HG02588 (cell line): Measurements from ENCODE around the gene FSHB.
A peak's percentile ranks its signal among the peaks of the same experiment; 100 is the strongest.
"Not testable (repeated sequence)": the region's sequence is repeated elsewhere in the genome, so short reads cannot be mapped to it uniquely, and the experiment has no call there.

Source experiments
- ATAC-seq: cut with Tn5 transposase; IDR thresholded peaks from one replicate; pipeline ENCODE4 v1.9.1; 2021; ENCODE audit warnings: mild to moderate bottlenecking, moderate library complexity; ENCODE audit not compliant: unreplicated experiment

The FSHB gene

GRCh38 chr11:30261821-30262220, 31.0 kb downstream of the FSHB start:
- ATAC-seq = no peak

DNA sequence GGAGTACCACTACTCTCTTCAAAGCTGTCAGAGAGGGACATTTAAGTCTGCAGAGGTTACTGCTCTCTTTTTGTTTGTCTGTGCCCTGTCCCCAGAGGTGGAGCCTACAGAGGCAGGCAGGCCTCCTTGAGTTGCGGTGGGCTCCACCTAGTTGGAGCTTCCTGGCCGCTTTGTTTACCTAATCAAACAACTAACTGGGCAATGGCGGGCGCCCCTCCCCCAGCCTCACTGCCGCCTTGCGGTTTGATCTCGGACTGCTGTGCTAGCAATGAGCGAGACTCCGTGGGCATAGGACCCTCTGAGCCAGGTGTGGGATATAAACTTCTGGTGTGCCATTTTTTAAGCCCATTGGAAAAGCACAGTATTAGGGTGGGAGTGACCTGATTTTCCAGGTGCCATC, 37.8 kb downstream of the FSHB start:
- ATAC-seq = not testable (repeated sequence)

- ATAC-seq = no peak
Observed at GRCh38 chr11:30270671-30271070, 39.9 kb downstream of the FSHB start.

DNA sequence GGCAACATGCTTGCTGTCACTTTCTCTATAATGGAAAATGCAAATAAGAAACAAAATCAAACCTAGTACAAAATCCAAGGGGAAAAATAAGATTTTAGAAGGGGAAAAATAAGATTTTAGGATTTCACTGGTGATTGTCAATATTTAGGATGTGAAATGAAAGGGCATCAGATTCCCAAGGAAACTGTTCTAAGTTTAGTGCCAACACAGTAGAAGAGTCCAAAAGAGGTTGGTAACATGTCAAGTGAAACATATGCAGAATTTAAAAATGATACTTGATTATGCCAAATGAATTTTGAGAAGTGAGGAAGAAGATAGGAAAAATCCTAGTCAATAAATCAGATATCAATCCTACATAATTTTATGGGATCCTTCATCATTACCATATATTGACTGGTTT, 46.4 kb downstream of the FSHB start:
- no peak for ATAC-seq

GRCh38 chr11:30279796-30280195, 49.0 kb downstream of the FSHB start:
- no peak for ATAC-seq

- no peak for ATAC-seq
Observed at GRCh38 chr11:30281476-30282288, 50.9 kb downstream of the FSHB start.

GRCh38 chr11:30282289-30282631, 51.4 kb downstream of the FSHB start:
- ATAC-seq = peak; percentile 78
